Mesothelial cell of epicardium (in vitro differentiated cells): ENCODE data around the gene COL8A2. TPM values are rescaled to one million over a fixed set of nuclear protein-coding genes. Genes with fewer than 3 reads are reported as not detected.

Experiments used
- DNase-seq, 2 experiments: peaks; one replicate each; pipeline ENCODE4 v3.0.0; 2021; ENCODE audit warnings: low spot score in 2 of 2; ENCODE audit not compliant: unreplicated experiment in 2 of 2
- H3K27ac Mint-ChIP-seq: 2 replicates; pipeline ENCODE4 v1.8.0; 2021; ENCODE audit warnings: mixed read lengths
- H3K27me3 Mint-ChIP-seq: 2 replicates; pipeline ENCODE4 v1.8.0; 2021; ENCODE audit warnings: low read depth, mixed read lengths
- H3K36me3 Mint-ChIP-seq: 2 replicates; pipeline ENCODE4 v1.8.0; 2021; ENCODE audit warnings: mixed read lengths
- H3K4me1 Mint-ChIP-seq: 2 replicates; pipeline ENCODE4 v1.8.0; 2021; ENCODE audit warnings: mixed read lengths
- H3K4me3 Mint-ChIP-seq: 2 replicates; pipeline ENCODE4 v1.8.0; 2021; ENCODE audit warnings: mild to moderate bottlenecking, moderate library complexity, mixed read lengths
- H3K9me3 Mint-ChIP-seq: 2 replicates; pipeline ENCODE4 v1.8.0; 2021; ENCODE audit warnings: mixed read lengths
- total RNA-seq: library from RNA; stranded (reverse); gene quantifications from 3 replicates; pipeline ENCODE4 v1.2.1, GENCODE V29; 2021
- TF ChIP-seq, protein P1 (sequence below): fragments of 200-600 bp; sonication (generic); IDR thresholded peaks from one replicate; pipeline ENCODE4 v1.5.0; 2021; ENCODE audit warnings: antibody characterized with exemption; ENCODE audit not compliant: unreplicated experiment

The COL8A2 gene
- 9.0 to 10.5 TPM (median 10.4 TPM) in 3 replicates for total RNA-seq

DNA sequence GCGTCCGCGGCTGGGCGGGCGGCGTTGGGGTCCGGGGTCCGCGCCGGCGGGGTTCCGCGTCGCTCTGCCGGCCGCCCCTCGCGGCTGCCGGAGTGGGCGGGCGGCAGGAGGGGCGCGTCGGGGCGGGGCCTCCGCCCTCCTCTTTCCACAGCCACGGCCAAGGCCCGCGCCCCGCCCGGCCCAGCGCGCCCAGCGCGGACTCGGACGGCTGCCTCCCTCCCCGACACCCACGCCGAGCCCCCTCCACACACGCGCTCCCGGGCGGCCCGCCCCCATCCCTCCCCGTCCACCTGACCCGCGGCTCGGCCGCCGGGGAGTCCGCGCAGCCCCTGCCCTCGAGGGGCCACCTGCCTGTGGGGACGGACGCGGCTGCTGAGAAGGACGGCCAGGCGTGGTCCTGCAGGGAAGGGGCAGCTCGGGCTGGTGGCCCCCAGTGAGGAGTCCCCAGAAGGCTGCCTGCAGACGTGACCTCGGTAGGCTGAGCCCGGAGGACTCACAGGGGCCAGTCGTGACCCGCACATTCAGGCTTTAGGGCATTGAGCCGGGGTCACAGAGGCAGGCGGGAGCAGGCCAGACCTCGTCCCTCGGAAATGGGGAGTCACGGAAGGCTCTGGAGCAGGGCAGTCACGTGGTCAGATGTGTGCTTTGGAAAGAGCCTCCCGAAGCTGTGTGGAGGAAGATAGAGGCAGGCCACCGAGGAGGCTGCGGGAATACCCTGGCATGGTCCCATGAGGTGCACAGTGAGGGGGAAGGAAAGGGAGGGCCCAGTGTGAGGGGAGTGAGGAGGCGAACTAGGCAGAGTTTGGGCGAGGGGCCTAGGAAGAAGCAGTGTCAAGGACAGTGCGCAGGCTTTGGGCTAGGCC lies at the start of gene COL8A2:
COL8A2 (minus strand) TSS at position 94 of the 863 bp plus-strand sequence. CDS start 24,980 bp downstream, outside the sequence.
- Mint-ChIP-seq H3K4me1 (peaks cover 36% of the 10 kb centered on the region), H3K9me3 (no peaks in the 10 kb centered on the region), H3K4me3 (peak within 1 kb of the TSS; percentile 67), H3K27ac (no peak within 1 kb of the TSS), H3K36me3 (no peaks in the 10 kb centered on the region), H3K27me3 (peaks cover 43% of the 10 kb centered on the region)
- no peak for DNase-seq
- TF ChIP-seq, protein P1, sequence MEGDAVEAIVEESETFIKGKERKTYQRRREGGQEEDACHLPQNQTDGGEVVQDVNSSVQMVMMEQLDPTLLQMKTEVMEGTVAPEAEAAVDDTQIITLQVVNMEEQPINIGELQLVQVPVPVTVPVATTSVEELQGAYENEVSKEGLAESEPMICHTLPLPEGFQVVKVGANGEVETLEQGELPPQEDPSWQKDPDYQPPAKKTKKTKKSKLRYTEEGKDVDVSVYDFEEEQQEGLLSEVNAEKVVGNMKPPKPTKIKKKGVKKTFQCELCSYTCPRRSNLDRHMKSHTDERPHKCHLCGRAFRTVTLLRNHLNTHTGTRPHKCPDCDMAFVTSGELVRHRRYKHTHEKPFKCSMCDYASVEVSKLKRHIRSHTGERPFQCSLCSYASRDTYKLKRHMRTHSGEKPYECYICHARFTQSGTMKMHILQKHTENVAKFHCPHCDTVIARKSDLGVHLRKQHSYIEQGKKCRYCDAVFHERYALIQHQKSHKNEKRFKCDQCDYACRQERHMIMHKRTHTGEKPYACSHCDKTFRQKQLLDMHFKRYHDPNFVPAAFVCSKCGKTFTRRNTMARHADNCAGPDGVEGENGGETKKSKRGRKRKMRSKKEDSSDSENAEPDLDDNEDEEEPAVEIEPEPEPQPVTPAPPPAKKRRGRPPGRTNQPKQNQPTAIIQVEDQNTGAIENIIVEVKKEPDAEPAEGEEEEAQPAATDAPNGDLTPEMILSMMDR = no peak

DNA sequence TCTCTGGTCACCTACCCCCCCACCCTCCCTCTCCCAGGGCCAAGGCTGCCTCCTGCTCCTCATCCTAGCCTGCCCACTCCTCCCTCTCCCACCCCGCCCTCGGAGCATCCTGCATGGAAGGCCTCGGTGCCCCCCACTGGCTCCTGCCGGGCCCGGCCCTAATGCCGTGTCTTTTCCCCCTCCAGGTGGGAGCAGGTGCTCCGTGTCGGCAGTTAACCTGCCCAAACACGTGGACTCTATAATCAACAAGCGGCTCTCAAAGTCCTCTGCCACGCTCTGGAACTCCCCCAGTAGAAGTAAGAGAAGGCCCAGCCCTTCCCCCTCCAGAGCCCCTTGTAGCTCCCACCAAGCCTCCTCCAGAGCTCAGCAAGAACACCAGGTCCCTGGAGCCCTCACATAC lies 49.7 kb upstream of the COL8A2 start:
- no peaks in the 10 kb centered on the region for H3K4me1 Mint-ChIP-seq
- H3K9me3 Mint-ChIP-seq = no peaks in the 10 kb centered on the region
- H3K27ac Mint-ChIP-seq = no peak overlapping the region
- TF ChIP-seq, protein P1 = no peak
- no peak for DNase-seq
- no peaks in the 10 kb centered on the region for H3K27me3 Mint-ChIP-seq
- H3K36me3 Mint-ChIP-seq = peaks cover 26% of the 10 kb centered on the region
- no peak overlapping the region for H3K4me3 Mint-ChIP-seq

DNA sequence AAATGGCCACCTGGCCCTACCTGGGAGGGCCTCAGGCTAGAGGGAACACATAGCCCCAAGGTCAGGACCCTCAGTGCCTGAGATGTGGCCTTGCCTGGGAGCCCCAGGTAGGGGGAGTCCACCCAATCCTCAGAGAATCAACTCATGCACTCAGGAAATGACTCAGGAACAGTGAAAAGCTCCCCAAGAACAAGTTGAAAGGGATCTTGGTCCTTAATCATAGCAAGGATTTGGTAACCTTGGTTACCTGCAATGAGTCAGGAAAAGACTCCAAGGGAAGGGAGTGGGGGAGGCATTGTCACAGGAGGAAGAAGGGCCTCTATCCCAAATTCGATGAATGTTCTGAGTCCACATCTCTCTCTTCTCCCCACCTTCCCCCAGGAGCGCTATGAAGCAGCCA lies 48.0 kb upstream of the COL8A2 start:
- TF ChIP-seq, protein P1 = no peak
- no peaks in the 10 kb centered on the region for H3K4me1 Mint-ChIP-seq
- no peaks in the 10 kb centered on the region for H3K9me3 Mint-ChIP-seq
- H3K36me3 Mint-ChIP-seq = peaks cover 26% of the 10 kb centered on the region
- no peak for DNase-seq
- H3K4me3 Mint-ChIP-seq = no peak overlapping the region
- H3K27ac Mint-ChIP-seq = no peak overlapping the region
- no peaks in the 10 kb centered on the region for H3K27me3 Mint-ChIP-seq

DNA sequence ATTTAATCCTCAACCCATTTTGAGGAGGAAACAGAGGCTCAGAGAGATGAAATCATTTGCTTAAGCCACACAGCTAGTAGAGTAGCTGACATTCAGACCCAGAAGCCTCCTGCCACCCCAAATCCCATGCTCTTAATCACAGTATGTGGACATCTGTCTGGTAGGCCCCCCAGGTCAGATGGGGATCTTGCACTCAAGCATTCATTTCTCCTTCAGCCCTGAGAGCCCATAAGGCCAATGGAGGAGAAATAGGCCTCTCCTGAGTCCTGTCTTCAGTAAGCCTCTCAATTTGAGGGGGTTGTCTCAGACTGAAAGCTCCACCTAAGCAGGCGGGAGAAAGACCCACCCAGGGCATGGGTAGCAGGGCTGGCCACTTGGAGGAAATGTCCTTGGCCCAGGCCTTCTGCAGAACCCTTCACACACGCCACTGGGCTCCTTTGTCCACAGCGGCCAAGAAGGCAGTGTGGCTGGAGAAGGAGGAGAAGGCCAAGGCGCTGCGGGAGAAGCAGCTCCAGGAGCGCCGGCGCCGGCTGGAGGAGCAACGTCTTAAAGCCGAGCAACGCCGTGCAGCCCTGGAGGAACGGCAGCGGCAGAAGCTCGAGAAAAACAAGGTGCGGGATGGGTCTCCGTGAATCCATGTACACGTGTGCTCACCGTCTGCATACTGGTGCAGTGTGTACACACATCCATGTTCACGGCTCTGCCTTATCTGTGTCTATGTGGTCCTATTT lies 47.2 kb upstream of the COL8A2 start:
- TF ChIP-seq, protein P1 = no peak
- H3K36me3 Mint-ChIP-seq = peaks cover 26% of the 10 kb centered on the region
- H3K4me1 Mint-ChIP-seq = no peaks in the 10 kb centered on the region
- DNase-seq = no peak
- H3K4me3 Mint-ChIP-seq = no peak overlapping the region
- no peaks in the 10 kb centered on the region for H3K9me3 Mint-ChIP-seq
- no peak overlapping the region for H3K27ac Mint-ChIP-seq
- H3K27me3 Mint-ChIP-seq = no peaks in the 10 kb centered on the region

DNA sequence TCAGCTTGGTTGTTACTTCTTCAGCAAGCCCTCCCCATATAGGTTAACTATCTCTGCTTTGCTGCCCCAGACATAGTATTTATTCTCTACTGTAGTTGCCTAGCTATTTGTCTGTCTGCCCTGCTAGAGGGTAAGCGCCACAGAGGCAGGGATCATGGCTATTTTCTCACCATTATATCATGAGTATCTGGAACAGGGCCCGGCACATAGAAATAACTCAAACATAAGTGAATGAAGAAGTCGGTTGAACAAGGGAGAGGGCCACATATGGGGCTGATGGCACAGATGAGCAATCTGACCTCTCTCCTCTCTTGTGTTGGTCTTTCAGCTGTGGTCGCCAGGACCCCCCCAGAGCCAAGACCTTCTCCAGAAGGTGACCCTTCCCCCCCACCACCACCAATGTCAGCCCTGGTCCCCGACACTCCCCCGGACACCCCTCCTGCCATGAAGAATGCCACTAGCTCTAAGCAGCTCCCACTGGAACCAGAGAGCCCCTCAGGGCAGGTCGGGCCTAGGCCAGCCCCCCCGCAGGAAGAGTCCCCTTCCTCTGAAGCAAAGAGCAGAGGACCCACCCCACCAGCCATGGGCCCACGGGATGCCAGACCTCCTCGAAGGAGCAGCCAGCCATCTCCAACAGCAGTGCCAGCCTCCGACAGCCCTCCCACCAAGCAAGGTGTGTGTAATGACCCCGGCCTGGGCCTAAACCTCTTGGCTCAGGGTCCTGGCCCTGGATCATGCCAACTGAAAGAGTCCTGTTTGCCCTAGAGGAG lies 45.8 kb upstream of the COL8A2 start:
- TF ChIP-seq, protein P1 = no peak
- no peak overlapping the region for H3K4me3 Mint-ChIP-seq
- H3K27ac Mint-ChIP-seq = peak overlapping the region; percentile 30
- H3K27me3 Mint-ChIP-seq = no peaks in the 10 kb centered on the region
- DNase-seq = no peak
- peaks cover 26% of the 10 kb centered on the region for H3K36me3 Mint-ChIP-seq
- peaks cover 7% of the 10 kb centered on the region for H3K4me1 Mint-ChIP-seq
- H3K9me3 Mint-ChIP-seq = no peaks in the 10 kb centered on the region
